Mesangial cell (primary cell): ENCODE results near the gene ZNF726. TPM values are rescaled to one million over a fixed set of nuclear protein-coding genes. Genes with fewer than 3 reads are reported as not detected.

Experiments used
- total RNA-seq: library from RNA; depleted of rRNA; stranded (reverse); fragments of >200 nt; gene quantifications from 2 replicates; pipeline ENCODE4 v1.2.3, GENCODE V29; 2015

ZNF726 gene
- 1.0 and 11.6 TPM in 2 replicates for total RNA-seq

DNA sequence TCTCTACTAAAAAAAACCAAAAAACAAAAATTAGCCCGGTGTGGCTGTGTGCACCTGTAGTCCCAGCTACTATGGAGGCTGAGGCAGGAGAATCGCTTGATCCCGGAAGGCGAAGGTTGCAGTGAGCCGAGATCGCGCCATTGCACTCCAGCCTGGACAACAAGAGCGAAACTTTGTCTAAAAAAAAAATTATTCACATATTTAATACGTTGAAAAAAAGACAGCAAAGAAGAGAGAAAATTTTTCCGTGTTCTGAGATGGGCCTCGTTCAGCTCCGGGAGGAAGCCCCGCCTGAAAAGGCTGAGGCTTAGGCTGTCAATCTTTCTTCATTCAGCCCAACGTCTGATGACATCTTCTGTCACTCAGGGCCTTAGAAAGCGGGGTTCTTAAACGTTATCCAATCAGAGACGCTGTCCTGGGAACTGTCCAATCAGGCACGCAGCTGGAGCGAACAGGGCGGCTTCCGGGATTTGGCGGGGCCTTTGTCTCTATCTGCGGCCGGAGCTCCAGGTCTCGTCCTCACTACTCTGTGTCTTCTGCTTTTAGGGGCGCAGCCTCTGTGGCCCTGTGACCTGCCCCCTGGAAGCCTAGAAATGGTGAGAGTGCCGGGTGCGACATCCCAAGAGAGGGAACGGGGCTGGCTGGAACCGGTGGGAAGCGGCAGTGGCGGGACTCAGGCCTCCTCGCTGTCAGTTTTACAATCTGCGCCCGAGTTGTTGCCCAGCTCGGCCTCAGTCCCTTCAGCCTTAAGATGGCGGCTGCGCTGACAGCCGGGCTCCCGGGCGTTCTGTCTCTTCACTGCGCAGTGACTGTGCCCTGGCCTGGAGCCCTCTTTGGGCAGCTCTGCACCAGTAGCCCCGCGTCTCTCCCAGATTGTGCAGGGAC, at the start of gene ZNF726:
TSS of gene ZNF726 (plus strand) at position 485 of the 885 bp plus-strand sequence. CDS start at position 594, 109 bp downstream.

Other genes starting within 250 kb of the ZNF726 start
- gene ZNF675, start 227.7 kb upstream of the ZNF726 start, total RNA-seq: 2.7 and 5.5 TPM in 2 replicates
- gene ZNF681, start 156.0 kb upstream of the ZNF726 start, total RNA-seq: 1.3 and 1.6 TPM in 2 replicates
- 10.4 and 10.5 TPM in 2 replicates for gene ZNF254, start 172.3 kb downstream of the ZNF726 start, total RNA-seq